ENCODE data around the gene TLR6.

The TLR6 gene

DNA sequence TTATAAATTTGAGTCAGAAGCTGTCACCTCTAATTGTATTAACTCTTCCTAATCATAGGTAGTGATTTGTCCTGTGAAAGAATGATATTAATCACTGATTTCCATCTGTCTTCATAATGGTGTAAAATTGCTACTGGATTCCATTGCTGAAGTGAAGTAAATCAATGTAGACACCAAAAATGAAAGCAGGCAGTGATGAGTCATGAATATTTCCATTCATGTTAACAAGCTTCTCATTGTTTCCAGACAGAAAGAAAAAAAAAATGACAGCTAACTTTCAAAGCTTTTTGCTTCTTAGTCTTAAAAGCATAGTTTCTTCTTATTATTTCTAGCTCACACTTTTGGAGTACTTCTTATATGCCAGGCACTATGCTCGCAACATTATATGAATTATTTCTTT, 32.5 kb upstream of the TLR6 start:
- DNase-seq (ENCODE audit: extremely low read depth, insufficient read length) = peak; percentile 77
- Histone ChIP-seq H3K27me3 (replicated peaks; ENCODE audit: control insufficient read depth, insufficient read depth, low read length) (no peaks in the 10 kb centered on the region), H3K36me3 (ENCODE audit: control insufficient read depth, insufficient read depth, low read length) (no peaks in the 10 kb centered on the region), H3K4me3 (replicated peaks; ENCODE audit: low read depth, low read length) (no peak overlapping the region)
- TF ChIP-seq, protein P1, sequence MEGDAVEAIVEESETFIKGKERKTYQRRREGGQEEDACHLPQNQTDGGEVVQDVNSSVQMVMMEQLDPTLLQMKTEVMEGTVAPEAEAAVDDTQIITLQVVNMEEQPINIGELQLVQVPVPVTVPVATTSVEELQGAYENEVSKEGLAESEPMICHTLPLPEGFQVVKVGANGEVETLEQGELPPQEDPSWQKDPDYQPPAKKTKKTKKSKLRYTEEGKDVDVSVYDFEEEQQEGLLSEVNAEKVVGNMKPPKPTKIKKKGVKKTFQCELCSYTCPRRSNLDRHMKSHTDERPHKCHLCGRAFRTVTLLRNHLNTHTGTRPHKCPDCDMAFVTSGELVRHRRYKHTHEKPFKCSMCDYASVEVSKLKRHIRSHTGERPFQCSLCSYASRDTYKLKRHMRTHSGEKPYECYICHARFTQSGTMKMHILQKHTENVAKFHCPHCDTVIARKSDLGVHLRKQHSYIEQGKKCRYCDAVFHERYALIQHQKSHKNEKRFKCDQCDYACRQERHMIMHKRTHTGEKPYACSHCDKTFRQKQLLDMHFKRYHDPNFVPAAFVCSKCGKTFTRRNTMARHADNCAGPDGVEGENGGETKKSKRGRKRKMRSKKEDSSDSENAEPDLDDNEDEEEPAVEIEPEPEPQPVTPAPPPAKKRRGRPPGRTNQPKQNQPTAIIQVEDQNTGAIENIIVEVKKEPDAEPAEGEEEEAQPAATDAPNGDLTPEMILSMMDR (IDR thresholded peaks at IDR 0.05; ENCODE audit: insufficient read depth, low read length, poor library complexity, severe bottlenecking) = no peak

DNA sequence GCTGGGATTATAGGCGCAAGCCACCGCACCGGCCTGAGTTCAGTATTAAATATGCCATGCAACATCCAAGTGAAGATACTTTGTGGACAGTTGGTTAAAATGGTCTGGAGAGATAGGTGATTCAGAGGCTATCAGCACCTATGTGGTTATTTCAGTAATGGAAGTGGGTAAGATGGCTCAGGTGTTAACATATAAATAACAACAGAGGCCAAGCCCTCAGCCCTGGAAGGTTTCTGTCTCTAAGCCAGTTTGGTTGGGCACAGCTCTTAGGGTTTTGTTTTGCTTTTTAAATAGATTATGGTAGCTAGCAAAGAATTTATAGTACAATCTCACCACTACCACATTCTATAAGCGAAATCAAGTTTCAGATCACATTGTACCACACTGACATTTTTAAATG, 27.6 kb upstream of the TLR6 start:
- H3K27me3 ChIP-seq (replicated peaks; ENCODE audit: control insufficient read depth, insufficient read depth, low read length) = no peaks in the 10 kb centered on the region
- no peaks in the 10 kb centered on the region for H3K36me3 ChIP-seq (ENCODE audit: control insufficient read depth, insufficient read depth, low read length)
- H3K4me3 ChIP-seq (replicated peaks; ENCODE audit: low read depth, low read length) = no peak overlapping the region
- TF ChIP-seq, protein P1 (IDR thresholded peaks at IDR 0.05; ENCODE audit: insufficient read depth, low read length, poor library complexity, severe bottlenecking) = no peak
- DNase-seq (ENCODE audit: extremely low read depth, insufficient read length) = no peak

DNA sequence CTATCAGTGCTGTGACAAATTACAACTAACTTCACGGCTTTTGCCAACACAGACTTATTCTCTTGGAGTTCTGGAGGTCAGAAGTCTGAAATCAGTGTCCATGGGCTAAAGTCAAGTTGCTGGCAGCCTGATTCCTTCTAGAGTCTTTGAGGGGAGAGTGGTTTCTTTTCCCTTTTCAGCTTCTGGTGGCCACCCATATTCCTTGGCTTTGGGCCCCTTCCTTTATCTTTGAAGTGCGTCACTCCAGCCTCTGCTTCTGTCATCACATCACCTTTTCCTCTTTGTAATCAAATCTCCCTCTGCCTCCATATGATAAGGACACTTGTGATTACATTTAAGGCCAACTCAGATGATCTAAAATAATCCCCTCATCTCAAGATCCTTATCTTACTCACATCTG, 20.0 kb upstream of the TLR6 start:
- no peak for DNase-seq (ENCODE audit: extremely low read depth, insufficient read length)

DNA sequence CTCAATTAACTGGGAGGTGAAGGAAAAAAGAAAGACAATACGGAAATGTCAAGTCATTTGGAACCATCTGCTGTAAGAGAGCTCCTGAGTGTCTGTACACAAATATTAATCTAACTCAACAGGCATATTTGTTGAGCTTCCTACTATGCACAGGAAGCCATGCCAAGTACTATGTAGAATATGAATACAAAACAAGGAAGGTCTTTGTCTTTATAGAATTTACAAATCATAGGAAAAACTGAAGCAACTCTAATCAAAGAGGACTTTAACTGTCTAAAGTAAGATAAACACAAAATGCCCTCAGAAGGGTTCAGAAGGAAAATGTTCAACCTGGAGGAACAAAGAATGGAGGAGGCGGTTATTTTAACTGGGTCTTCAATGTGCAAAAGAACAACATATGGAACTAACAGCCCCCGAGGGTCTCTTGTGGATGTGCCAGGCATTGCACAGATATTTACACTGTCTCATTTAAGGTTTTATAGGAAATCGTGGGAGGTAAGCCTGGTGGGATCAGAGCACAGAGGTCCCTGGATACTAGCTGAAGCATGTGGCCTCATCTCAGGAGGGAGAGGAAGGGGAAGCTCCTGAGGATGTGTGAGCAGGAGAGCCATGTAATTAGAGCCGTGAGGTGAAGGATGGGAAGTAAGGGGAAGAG, 16.8 kb upstream of the TLR6 start:
- no peaks in the 10 kb centered on the region for H3K36me3 ChIP-seq (ENCODE audit: control insufficient read depth, insufficient read depth, low read length)
- H3K4me3 ChIP-seq (replicated peaks; ENCODE audit: low read depth, low read length) = no peak overlapping the region
- no peak for DNase-seq (ENCODE audit: extremely low read depth, insufficient read length)

More for the DNA sequence above, 20.0 kb upstream of the TLR6 start:
- TF ChIP-seq, protein P1 (IDR thresholded peaks at IDR 0.05; ENCODE audit: insufficient read depth, low read length, poor library complexity, severe bottlenecking) = no peak
- H3K36me3 ChIP-seq (ENCODE audit: control insufficient read depth, insufficient read depth, low read length) = no peaks in the 10 kb centered on the region
- H3K27me3 ChIP-seq (replicated peaks; ENCODE audit: control insufficient read depth, insufficient read depth, low read length) = no peaks in the 10 kb centered on the region
- H3K4me3 ChIP-seq (replicated peaks; ENCODE audit: low read depth, low read length) = no peak overlapping the region

DNA sequence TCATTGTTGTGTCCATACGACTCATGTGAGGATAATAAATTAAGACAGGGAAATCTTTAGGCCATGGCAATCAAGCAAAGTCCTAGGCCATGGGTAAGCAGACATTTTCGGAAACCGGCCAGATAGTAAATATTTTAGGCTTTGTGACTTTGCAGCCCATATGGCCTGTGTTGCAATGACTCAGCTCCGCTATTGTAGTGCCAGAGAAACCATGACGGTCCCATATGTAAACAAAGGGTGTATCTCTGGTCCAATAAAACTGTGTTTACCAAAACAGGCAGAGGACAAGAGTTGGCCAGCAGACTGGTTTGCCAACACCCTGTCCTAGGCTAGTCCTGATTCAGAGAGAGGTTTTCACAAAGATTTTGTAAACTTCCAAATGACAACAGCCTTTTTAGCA, 16.0 kb upstream of the TLR6 start:
- no peak for DNase-seq (ENCODE audit: extremely low read depth, insufficient read length)
- no peak overlapping the region for H3K4me3 ChIP-seq (replicated peaks; ENCODE audit: low read depth, low read length)
- TF ChIP-seq, protein P1 (IDR thresholded peaks at IDR 0.05; ENCODE audit: insufficient read depth, low read length, poor library complexity, severe bottlenecking) = no peak
- H3K36me3 ChIP-seq (ENCODE audit: control insufficient read depth, insufficient read depth, low read length) = no peaks in the 10 kb centered on the region
- no peaks in the 10 kb centered on the region for H3K27me3 ChIP-seq (replicated peaks; ENCODE audit: control insufficient read depth, insufficient read depth, low read length)

More for the DNA sequence above, 16.8 kb upstream of the TLR6 start:
- TF ChIP-seq, protein P1 (IDR thresholded peaks at IDR 0.05; ENCODE audit: insufficient read depth, low read length, poor library complexity, severe bottlenecking) = no peak
- H3K27me3 ChIP-seq (replicated peaks; ENCODE audit: control insufficient read depth, insufficient read depth, low read length) = no peaks in the 10 kb centered on the region

DNA sequence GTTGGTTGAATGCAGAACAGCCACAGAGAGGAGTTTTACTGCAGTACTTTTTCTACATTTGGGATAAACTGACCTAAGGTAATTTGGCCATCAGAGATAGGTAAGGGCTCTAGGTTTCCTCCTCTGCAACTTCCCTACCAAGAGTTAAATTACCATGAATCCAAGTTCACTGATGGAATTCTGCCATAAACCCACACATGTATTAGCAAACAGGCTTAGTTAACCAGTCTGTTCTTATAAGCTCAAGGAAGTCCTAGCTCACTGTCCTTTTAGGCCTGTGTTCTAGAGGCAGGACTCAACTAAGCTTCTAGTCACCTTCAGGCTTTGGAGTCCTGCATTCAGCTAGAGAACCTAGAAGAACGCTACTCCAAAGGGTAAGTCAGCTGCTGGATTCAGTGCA, 15.0 kb upstream of the TLR6 start:
- no peak overlapping the region for H3K4me3 ChIP-seq (replicated peaks; ENCODE audit: low read depth, low read length)
- TF ChIP-seq, protein P1 (IDR thresholded peaks at IDR 0.05; ENCODE audit: insufficient read depth, low read length, poor library complexity, severe bottlenecking) = no peak
- DNase-seq (ENCODE audit: extremely low read depth, insufficient read length) = no peak
- H3K27me3 ChIP-seq (replicated peaks; ENCODE audit: control insufficient read depth, insufficient read depth, low read length) = no peaks in the 10 kb centered on the region
- no peaks in the 10 kb centered on the region for H3K36me3 ChIP-seq (ENCODE audit: control insufficient read depth, insufficient read depth, low read length)
